Glomerular visceral epithelial cell (primary cell): ENCODE results near the gene ZBTB47.

Source experiments
- DNase-seq: peaks from one replicate; pipeline ENCODE4 v3.0.0-alpha.2; 2016; ENCODE audit errors: extremely low spot score

Gene ZBTB47

DNA sequence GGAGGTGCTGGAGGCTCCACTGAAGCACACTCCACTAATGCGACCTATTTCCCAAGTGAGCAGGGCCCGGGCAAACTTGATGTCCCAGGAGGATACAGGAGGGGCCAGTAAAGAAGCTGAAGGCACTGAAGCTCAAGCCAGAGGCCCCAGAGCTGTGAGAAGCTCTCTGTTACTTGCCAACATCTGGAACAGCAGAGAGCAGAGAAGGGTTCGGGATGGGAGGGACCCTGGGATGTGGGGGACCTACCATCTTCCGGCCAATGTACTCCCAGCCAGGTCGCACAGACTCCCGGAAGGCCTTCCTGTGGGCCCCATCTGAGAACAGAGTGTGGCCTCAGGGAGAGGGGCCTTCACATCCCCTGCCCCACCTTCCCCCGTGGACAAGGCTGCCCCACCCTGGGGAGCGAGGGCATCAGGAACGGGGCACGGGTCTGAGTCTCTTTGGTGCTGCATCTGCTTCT lies 46.0 kb downstream of the ZBTB47 start:
- no peak for DNase-seq

DNA sequence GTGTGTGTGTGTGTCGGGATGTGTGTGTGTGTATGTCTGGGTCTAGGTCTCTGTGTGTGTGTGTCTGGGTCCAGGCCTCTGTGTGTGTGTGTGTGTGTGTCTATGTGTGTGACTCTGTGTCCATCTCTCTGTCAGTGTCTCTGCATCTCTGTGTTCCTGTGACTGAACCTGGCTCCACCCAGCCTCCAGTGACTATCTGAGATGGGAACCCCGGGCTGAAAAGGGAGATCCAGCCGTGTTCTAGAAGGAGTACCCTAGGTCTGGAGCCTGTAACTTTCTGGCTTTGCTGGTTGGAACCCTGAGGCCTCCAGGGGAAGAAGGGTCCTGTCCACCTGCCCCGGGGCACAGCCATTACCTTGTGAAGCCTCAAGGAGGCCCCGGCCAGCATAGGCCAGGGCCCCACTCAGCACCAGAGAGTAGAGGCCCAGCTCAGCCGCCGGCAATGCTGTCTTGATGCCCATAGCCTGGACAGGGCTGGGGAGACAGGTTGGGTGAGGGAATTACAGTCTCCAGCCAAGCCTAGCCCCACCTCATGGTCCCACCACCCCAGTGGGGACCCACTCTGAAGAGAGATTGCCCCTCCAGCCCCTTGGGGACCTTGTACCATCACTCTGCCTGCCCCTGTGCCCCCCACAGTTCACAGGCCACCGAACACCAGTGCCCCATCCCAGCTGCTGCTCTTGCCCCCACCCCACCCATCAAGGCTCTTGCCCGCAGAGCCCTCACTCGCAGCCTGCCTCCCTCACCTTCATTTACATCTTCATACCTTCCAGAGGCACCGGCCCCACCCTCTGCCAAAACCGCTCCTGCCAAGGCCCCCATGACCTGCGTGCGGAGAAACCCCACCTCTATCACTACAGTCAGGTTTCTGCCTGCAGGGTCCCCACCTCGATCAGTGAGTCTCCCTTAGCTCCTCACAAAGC lies 47.1 kb downstream of the ZBTB47 start:
- DNase-seq: no peak

GRCh38 chr3:42701371-42702065 lies 48.0 kb downstream of the ZBTB47 start:
- DNase-seq: peak; percentile 64

DNA sequence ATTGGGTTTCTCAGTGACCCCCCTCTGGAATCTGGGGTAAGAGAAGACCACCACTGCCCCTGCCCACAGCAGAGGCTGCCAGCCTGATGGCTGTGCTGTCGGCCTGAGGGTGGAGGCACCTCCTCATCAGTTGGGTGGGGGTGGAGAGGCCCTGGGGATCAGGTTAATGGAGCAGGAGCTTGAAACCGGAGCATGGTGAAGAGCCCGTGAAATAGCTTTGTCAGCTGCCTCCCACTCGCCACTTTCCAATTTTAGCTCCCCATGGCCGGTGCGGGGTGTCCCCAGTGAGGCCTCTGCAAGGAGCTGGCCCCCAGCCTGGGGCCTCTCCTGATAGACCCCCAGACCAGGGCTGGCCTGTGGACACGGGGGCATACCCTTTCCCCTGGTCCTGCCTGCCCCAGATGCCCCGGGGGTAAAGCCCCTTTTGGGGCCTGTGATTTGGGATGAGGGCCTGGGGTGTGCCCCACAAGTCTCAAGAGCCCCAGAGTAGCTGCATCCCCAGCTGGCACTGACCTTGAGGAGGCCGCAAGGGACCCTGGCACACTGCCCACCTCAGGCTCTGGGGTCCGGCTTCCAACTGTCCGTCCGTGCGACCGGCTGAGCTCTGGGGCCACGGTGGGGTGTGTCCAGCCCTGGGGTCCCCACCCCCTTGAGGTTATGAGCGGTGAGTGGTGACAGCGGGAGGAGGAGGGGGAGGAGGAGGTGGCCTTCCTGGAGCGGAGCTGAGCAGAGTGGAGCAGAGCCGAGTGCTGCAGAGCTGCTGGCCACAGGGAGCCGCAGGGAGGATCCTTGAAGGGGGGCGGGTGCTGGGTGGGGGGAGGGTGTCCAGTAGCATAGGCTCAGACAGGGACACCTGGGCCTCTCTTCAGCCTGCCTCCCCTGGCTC lies 48.8 kb downstream of the ZBTB47 start, which contains the start of gene HHATL:
TSS of gene HHATL (minus strand) at position 733 of the 886 bp plus-strand sequence. CDS start 1,972 bp downstream, outside the sequence.
- DNase-seq: no peak

DNA sequence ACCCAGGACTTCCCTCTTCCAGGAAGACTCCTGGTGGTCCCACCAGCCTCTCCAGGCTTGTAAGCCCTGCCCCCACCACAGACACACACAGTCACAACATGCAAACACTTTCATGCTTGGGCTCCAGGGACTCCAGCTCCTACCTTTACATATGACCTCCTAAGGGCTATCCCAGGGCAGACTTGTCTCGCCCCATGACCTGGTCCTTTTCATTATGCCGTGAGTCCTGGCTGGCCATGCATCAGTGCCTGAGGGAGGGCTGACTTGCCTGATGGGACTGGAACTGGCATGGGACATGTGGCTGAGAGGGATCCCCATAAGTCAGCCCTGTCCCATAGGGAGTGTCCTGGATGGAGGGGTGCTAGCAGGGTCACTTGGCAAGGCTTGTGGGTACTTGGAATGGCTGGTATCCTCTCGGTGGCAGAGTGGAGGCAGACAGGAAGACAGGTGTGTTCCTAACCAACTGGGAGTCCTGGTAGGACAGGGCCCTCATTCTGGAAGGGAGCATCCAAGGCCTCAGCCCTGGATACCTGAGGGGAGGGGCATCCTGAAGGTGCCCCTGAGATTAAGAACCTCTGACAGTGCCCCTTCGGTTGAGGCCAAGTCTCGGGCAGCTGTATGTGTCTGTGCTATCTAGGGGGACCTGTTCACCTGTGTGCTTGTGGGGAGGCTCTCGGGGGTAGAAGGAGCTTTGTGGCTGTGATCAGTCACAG lies 49.6 kb downstream of the ZBTB47 start:
- DNase-seq: no peak

DNA sequence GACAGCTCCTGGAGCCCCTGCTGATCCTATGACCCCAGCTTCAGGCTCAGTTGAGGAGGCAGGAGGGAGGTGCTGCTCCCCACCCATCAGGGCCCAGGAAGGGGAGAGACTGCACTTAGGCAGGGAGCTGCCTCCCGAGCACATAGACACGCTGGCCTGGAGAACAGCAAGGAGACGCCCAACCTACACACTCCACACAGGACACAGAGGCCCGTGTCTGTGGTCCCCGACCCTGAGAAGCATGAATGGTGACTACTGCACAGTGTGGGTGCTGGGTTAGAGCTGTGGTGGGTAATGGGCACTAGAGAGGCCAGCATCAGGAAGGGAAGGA lies 50.2 kb downstream of the ZBTB47 start:
- no peak for DNase-seq

- DNase-seq: no peak
Observed at GRCh38 chr3:42704136-42704841, 50.8 kb downstream of the ZBTB47 start.

DNA sequence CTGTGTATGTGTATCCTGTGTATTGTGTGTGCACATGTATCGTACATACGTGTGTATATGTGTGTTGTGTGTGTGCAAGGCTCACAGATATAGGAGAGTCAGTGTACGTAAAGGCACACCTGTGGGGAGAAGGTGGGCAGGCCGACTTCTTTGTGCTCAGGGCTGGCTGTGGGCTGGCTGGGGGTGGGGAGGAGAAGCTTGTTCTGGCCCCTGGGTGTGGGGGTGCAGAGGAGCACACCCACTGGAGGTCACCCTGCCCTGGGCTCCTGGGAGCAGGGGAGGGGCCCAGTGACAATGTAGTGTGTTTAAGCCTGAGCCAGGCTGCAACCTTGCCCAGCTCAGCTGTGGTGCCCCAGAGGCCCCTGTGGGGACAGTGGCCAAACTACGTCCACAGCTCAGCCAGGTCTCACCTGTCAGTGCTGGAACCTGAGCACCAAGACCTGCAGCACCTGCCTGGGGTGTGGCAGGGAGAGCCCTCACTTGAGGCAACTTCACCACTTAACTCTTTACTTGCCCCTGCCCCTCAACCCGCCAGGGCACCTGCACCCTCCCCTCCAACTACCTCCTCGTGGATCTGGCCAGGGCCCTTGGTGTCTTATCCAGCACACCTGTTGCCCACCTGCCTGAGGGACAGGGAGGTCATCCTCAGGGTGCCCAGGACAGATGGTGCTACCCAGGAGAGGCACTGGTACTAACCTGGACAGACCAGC lies 51.7 kb downstream of the ZBTB47 start:
- DNase-seq: no peak

DNA sequence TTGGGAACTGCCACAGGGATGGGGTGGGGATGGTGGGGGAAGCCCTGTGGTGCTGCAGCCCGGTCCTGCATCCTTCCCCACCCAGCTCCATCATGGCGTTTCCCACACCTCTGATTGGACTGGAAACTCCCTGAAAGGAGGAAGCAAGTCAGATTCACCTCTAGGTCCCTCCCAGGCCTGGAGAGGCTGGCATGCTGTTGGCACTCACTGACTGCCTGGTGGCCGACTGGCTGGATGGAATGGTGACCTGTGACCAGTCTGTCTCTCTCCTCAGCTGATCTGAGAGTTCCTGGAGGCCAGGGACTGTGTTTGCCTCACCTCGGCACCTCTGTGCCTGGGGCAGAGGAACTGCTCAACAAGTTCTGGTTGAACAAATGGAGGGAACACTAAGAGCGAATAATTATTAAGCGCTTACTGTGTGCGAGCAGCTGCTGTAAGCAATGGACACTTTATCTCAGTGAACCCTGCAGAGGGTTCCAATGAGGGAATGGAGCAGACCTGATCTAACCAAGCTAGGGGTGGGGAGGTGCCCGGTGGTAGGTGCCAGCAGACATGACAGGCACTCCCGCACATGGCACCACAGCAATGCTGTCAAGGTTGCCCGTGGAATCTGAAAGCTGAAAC lies 52.6 kb downstream of the ZBTB47 start:
- DNase-seq: no peak

DNA sequence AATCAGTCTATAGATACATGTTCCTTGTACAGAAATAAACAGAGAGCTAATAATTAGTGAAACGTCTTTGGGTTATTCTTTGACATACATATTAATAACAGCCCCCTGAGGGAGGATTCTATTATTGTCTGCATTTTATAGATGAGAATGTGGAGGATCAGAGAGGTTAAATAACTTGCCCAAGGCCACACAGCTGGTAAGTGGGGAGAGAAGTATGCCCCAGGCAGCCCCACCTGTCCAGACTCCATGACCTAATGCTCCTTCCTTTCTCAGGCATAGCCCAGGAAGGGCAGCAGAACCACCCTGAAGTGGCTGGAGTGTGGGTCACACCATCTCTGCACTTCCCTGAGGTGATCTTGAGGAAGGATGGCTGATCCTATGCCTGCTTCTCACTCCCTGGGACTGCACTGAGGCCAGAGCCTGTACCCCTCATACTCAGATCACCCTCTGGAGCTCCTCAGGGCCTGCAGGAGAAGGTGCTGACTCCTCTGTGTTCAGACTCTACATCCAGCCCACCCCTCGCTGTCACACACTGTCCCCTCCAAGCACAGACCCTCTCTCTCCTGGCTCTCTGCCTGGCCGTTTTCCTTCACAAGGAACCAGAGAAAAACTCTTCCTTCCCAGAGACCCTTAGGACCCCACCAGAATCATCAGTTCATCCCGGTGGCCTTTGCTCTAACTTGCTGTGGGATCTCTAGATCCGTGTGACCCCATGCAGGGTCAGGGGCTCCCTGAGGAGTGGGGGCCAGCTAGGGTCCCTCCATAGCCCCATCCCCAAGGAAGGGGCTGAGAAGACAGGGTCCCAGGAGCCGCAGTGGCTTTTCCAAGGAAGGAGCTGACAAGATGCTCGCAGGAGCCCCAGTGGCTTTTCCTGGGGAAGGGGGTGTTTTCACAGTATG lies 53.5 kb downstream of the ZBTB47 start:
- no peak for DNase-seq

- no peak for DNase-seq
Observed at GRCh38 chr3:42707620-42708355, 54.3 kb downstream of the ZBTB47 start.

DNA sequence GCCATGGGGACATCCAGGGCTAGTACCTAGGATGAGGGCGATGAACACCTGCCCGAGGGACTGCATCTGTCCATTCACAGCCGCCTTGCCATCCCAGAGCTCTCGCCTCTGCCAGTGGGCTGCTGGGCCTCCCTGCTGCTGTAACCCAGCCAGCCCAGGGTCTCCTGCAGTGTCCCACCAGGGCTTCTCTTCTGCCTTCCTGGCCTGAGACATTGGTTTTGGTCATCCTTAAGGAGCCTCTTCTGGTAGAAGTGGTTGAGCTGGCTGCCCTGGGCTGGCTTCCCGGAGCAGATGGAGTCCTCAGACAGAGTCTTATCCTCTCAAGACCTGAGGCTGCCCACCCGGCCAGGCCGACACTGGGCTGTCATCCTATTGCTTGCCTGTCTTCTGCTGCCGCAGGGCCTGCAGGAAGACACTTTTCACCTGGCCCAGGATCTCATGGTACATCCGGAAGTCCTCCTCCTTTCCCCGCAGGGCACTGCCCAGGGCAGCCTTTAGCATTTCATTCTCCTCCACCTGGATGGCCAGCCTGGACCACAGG lies 55.2 kb downstream of the ZBTB47 start:
- no peak for DNase-seq

- DNase-seq: no peak
Observed at GRCh38 chr3:42709621-42710020, 56.1 kb downstream of the ZBTB47 start.

DNA sequence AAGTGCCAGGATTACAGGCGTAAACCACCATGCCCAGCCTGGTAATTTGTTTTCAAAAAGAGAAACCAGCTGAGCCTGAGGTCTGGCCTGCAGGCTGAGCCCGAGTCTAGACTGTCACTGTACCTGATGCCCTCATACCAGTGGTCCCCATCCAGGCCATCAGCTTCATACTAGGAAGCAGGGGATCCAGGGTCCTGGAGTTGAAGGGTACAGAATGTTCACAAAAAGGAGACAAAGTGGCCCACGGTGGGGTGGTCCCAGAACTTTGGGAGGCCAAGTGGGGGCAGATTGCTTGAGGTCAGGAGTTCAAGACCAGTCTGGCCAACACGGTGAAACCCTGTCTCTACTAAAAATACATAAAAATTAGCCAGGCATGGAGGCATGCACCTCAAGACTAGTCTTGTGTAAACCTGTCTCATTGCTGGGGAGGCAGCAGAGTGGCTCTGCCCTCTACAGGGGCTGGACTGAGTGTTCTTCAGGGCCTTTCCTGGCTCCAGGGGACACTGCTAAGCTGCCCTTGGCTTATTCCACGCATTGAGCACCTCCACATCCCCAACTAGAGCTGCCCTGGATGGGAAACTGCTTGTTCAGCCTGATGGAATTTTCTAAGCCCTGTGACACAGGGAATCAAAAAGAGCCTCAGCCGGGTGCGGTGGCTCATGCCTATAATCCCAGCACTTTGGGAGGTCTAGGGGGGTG lies 57.0 kb downstream of the ZBTB47 start:
- no peak for DNase-seq

- DNase-seq: no peak
Observed at GRCh38 chr3:42711491-42712343, 58.2 kb downstream of the ZBTB47 start.

DNA sequence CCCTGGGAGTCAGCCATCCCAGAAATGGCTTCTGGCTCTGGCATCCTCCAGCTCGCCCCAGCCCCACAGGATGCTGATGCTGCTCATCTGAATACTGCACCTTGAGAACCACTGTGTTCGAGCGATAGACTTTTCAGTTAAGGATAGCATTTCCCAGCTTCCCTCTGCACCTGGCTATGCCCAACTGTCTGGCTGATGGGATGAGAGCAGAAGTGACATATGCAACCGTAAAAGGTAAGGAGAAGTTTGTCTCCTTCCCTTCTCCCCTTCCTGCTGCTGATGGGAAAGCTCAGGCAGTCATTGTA lies 58.8 kb downstream of the ZBTB47 start:
- no peak for DNase-seq
